ENCODE results near the gene HLA-DOB. TPM values are rescaled to one million over a fixed set of nuclear protein-coding genes. Genes with fewer than 3 reads are reported as not detected.

Gene HLA-DOB
- total and polyA plus RNA-seq, 2 of the 13 experiments (the other 11 are each of a cell fraction or from before 2014, with no cell fraction given): not detected

- TF ChIP-seq ATF2 (CRISPR knock-in tag; IDR thresholded peaks at IDR 0.05) (no peak; the same call in none of the 2 replicates), RFX5 (IDR thresholded peaks at IDR 0.05; ENCODE audit: low read depth, low read length) (peak; percentile 99), ZNF512 (CRISPR knock-in tag; IDR thresholded peaks at IDR 0.05) (no peak; the same call in 1 of the 2 replicates), ZFP1 (CRISPR knock-in tag; IDR thresholded peaks at IDR 0.05) (no peak), ZNF766 (CRISPR knock-in tag; IDR thresholded peaks at IDR 0.05; ENCODE audit: borderline replicate concordance) (peak; percentile 65; the same call in 1 of the 2 replicates), THAP11 (CRISPR knock-in tag; IDR thresholded peaks at IDR 0.05) (0 out of 2 replicates have a peak, but pooled peaks have one; percentile 66), U2AF1 (optimal IDR thresholded peaks at IDR 0.05; ENCODE audit: low read depth, low read length) (no peak), ZNF367 (CRISPR knock-in tag; IDR thresholded peaks at IDR 0.05; ENCODE audit: borderline replicate concordance) (no peak), ZNF460 (CRISPR knock-in tag; IDR thresholded peaks at IDR 0.05; ENCODE audit: borderline replicate concordance) (peak; percentile 39; the same call in 1 of the 2 replicates), FOXM1 (CRISPR knock-in tag; IDR thresholded peaks at IDR 0.05) (0 out of 2 replicates have a peak, but pooled peaks have one; percentile 18), NFE2L1 (CRISPR knock-in tag; IDR thresholded peaks at IDR 0.05; ENCODE audit: borderline replicate concordance) (no peak), ZNF788 (CRISPR knock-in tag; IDR thresholded peaks at IDR 0.05; ENCODE audit: borderline replicate concordance) (peak; percentile 77), HNRNPK (IDR thresholded peaks at IDR 0.05; ENCODE audit: low read depth, low read length, poor library complexity, severe bottlenecking) (no peak), GPBP1L1 (CRISPR knock-in tag; IDR thresholded peaks at IDR 0.05) (no peak), ZNF225 (CRISPR knock-in tag; IDR thresholded peaks at IDR 0.05) (no peak), HES4 (CRISPR knock-in tag; IDR thresholded peaks at IDR 0.05; ENCODE audit: borderline replicate concordance) (0 out of 2 replicates have a peak, but pooled peaks have one; percentile 24), MAFF (IDR thresholded peaks at IDR 0.05; ENCODE audit: low read depth, low read length) (no peak), ZNF280B (CRISPR knock-in tag; IDR thresholded peaks at IDR 0.05; ENCODE audit: borderline replicate concordance) (no peak), TCF12 (IDR thresholded peaks at IDR 0.05) (no peak), TCF12 (CRISPR knock-in tag; IDR thresholded peaks at IDR 0.05) (no peak), NFKB2 (CRISPR knock-in tag; IDR thresholded peaks at IDR 0.05; ENCODE audit: borderline replicate concordance) (no peak; the same call in 1 of the 2 replicates), ZNF737 (CRISPR knock-in tag; IDR thresholded peaks at IDR 0.05; ENCODE audit: borderline replicate concordance) (no peak), GLI4 (CRISPR knock-in tag; IDR thresholded peaks at IDR 0.05; ENCODE audit: borderline replicate concordance) (peak; percentile 78; the same call in 1 of the 2 replicates)
Observed at GRCh38 chr6:32853541-32854375, 37.0 kb upstream of the HLA-DOB start, which contains the start of the genes PSMB9 and TAP1 (continued).

All from HepG2 (cell line).